CD4-positive, alpha-beta T cell (primary cell): ENCODE results near the gene AUNIP. TPM values are rescaled to one million over a fixed set of nuclear protein-coding genes. Genes with fewer than 3 reads are reported as not detected.

Source experiments
- ATAC-seq: fragments of 200-7000 bp; cut with Tn5 transposase; one replicate; pipeline ENCODE4 v1.10.0; 2022; ENCODE audit warnings: mild to moderate bottlenecking; ENCODE audit not compliant: poor library complexity
- CTCF ChIA-PET: fragments of 350-600 bp; sonication (Branson Sonifier 250); formaldehyde crosslinking; loops from one replicate; lab custom pipeline; 2021; ENCODE audit warnings: antibody characterized with exemption, inconsistent platforms; lab: Charles Lee
- POLR2A ChIA-PET: fragments of 350-600 bp; sonication (Branson Sonifier 250); formaldehyde crosslinking; loops from one replicate; lab custom pipeline; 2021; ENCODE audit warnings: antibody characterized with exemption, inconsistent platforms; lab: Charles Lee
- DNase-seq, 14 experiments: peaks; one replicate each; pipeline ENCODE4 v3.0.0-alpha.2; 2013 to 2020; ENCODE audit warnings: mixed read lengths in 2 of 14
- H3K27ac ChIP-seq, 2 donors: one replicate each; pipeline versions ENCODE4 v1.5.1 to v1.7.0; 2013; ENCODE audit warnings: low read length in 2 of 2, low read depth in 1 of 2, mild to moderate bottlenecking in 1 of 2
- H3K27me3 ChIP-seq, 2 experiments: 1 replicate in 1 of 2; 2 replicates in 1 of 2; pipeline versions ENCODE4 v1.6.1 to v1.7.0; 2013; ENCODE audit warnings: low read length in 2 of 2, control low read depth in 1 of 2, mild to moderate bottlenecking in 1 of 2, moderate library complexity in 1 of 2; ENCODE audit not compliant: insufficient read depth in 2 of 2, control insufficient read depth in 1 of 2
- H3K36me3 ChIP-seq: one replicate; pipeline ENCODE4 v1.6.1; 2013; ENCODE audit warnings: low read length, control low read depth; ENCODE audit not compliant: insufficient read depth
- H3K4me1 ChIP-seq: one replicate; pipeline ENCODE4 v1.6.1; 2013; ENCODE audit warnings: low read length, control low read depth; ENCODE audit not compliant: insufficient read depth
- H3K4me3 ChIP-seq: one replicate; pipeline ENCODE4 v1.5.1; 2013; ENCODE audit warnings: mild to moderate bottlenecking, low read length, moderate library complexity
- H3K9me3 ChIP-seq, 2 experiments: 1 replicate in 1 of 2; 2 replicates in 1 of 2; pipeline versions ENCODE4 v1.6.1 to v1.7.0; 2013; ENCODE audit warnings: low read length in 2 of 2, mild to moderate bottlenecking in 2 of 2, control low read depth in 1 of 2, moderate library complexity in 1 of 2; ENCODE audit not compliant: control insufficient read depth in 1 of 2, insufficient read depth in 1 of 2
- H3K27ac Mint-ChIP-seq: one replicate; pipeline ENCODE4 v1.8.0; 2020; ENCODE audit warnings: mixed read lengths
- H3K27me3 Mint-ChIP-seq: one replicate; pipeline ENCODE4 v1.8.0; 2021; ENCODE audit warnings: mixed read lengths
- H3K36me3 Mint-ChIP-seq: one replicate; pipeline ENCODE4 v1.8.0; 2021; ENCODE audit warnings: low read depth, mixed read lengths
- H3K4me1 Mint-ChIP-seq: one replicate; pipeline ENCODE4 v1.8.0; 2021; ENCODE audit warnings: low read depth, mixed read lengths
- H3K4me3 Mint-ChIP-seq: one replicate; pipeline ENCODE4 v1.8.0; 2020; ENCODE audit warnings: mild to moderate bottlenecking, mixed read lengths
- H3K9me3 Mint-ChIP-seq: one replicate; pipeline ENCODE4 v1.8.0; 2020; ENCODE audit warnings: mixed read lengths
- intact Hi-C, 2 experiments: fragments of 100-400 bp; cut with DNase I in 1 of 2; cut with micrococcal nuclease in 1 of 2; formaldehyde crosslinking; loops; one replicate each; pipeline versions ENCODE4 v1.15.1 to v1.9.0; 2023 to 2025; cut with DNase I, micrococcal nuclease
- total RNA-seq, 174 experiments: library from RNA in 2 of 174; stranded (reverse) in 2 of 174; gene quantifications; one replicate each; pipeline ENCODE4 v1.2.3 and lab custom pipeline; 2021 to 2026
- TF ChIP-seq, protein P1 (sequence below): fragments of 200-600 bp; IDR thresholded peaks from one replicate; pipeline ENCODE4 v1.8.0; 2022; ENCODE audit warnings: antibody characterized with exemption, mild to moderate bottlenecking

The AUNIP gene
- total RNA-seq, 2 experiments from 2014 or later: not detected

DNA sequence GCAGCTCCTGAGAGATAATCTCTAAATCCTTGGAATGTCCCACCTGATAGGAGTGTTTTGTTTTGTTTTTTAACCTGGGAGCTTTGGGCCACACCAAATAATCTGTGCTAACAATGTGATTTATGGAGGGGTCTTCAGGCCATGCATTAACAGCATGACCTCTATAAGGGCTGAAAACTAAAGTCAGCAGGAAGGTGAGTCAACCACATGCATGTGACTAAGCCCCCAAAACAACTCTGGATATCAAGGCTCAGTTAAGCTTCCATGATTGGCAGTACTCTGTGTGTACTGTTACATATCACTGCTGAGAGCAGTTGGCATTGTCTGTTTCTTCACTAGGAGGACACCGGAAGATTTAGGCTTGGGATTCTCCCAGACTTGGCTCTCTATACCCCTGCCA, 10.7 kb downstream of the AUNIP start:
- intact Hi-C loops: no loop called here
- no peaks in the 10 kb centered on the region for H3K4me1 Mint-ChIP-seq
- Histone ChIP-seq H3K27ac (no peak overlapping the region), H3K9me3 (no peaks in the 10 kb centered on the region), H3K27me3 (no peaks in the 10 kb centered on the region), H3K4me3 (no peak overlapping the region), H3K4me1 (no peaks in the 10 kb centered on the region), H3K36me3 (no peaks in the 10 kb centered on the region)
- ATAC-seq (no peak), DNase-seq (no peak)
- H3K27ac Mint-ChIP-seq: no peak overlapping the region
- no peak overlapping the region for H3K4me3 Mint-ChIP-seq
- H3K36me3 Mint-ChIP-seq: no peaks in the 10 kb centered on the region
- ChIA-PET POLR2A (interaction anchor here (1.0 kb wide), 1 partner anchor 27 kb away, joined by 3 read pairs; the partner anchor contains the start of gene PAQR7), CTCF (no interaction called here)
- TF ChIP-seq, protein P1, sequence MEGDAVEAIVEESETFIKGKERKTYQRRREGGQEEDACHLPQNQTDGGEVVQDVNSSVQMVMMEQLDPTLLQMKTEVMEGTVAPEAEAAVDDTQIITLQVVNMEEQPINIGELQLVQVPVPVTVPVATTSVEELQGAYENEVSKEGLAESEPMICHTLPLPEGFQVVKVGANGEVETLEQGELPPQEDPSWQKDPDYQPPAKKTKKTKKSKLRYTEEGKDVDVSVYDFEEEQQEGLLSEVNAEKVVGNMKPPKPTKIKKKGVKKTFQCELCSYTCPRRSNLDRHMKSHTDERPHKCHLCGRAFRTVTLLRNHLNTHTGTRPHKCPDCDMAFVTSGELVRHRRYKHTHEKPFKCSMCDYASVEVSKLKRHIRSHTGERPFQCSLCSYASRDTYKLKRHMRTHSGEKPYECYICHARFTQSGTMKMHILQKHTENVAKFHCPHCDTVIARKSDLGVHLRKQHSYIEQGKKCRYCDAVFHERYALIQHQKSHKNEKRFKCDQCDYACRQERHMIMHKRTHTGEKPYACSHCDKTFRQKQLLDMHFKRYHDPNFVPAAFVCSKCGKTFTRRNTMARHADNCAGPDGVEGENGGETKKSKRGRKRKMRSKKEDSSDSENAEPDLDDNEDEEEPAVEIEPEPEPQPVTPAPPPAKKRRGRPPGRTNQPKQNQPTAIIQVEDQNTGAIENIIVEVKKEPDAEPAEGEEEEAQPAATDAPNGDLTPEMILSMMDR: no peak
- H3K9me3 Mint-ChIP-seq: no peaks in the 10 kb centered on the region
- no peaks in the 10 kb centered on the region for H3K27me3 Mint-ChIP-seq

DNA sequence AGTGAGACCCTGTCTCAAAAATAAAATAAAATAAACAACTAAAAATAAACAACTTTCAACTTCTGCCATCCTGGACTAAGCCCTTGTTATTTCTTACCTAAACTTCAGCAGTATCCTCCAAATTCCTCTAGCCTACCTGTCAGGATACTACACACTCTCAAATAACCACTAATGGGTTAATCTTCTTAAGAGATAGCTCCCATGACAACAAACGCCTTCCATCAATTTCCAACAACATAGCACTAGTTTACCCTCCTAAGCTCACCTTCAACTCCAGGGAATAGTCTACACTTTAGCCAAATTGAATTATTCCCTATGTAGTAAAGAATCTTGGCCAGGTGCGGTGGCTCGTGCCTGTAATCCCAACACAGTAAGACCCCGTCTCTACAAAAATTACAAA, 11.3 kb downstream of the AUNIP start:
- ChIA-PET POLR2A (interaction anchor here (1.0 kb wide), 1 partner anchor 28 kb away, joined by 3 read pairs; the partner anchor contains the start of gene PAQR7), CTCF (no interaction called here)
- DNase-seq: no peak
- H3K36me3 Mint-ChIP-seq: no peaks in the 10 kb centered on the region
- Histone ChIP-seq H3K4me3 (no peak overlapping the region), H3K4me1 (no peaks in the 10 kb centered on the region), H3K27me3 (no peaks in the 10 kb centered on the region), H3K9me3 (no peaks in the 10 kb centered on the region), H3K27ac (no peak overlapping the region), H3K36me3 (no peaks in the 10 kb centered on the region)
- intact Hi-C loops: no loop called here
- no peak overlapping the region for H3K4me3 Mint-ChIP-seq
- TF ChIP-seq, protein P1: no peak
- ATAC-seq: no peak
- no peaks in the 10 kb centered on the region for H3K4me1 Mint-ChIP-seq
- no peak overlapping the region for H3K27ac Mint-ChIP-seq
- H3K9me3 Mint-ChIP-seq: no peaks in the 10 kb centered on the region
- no peaks in the 10 kb centered on the region for H3K27me3 Mint-ChIP-seq

- intact Hi-C loops: no loop called here
- no peaks in the 10 kb centered on the region for H3K36me3 ChIP-seq
- ATAC-seq: no peak
- no peaks in the 10 kb centered on the region for H3K4me1 ChIP-seq
- H3K27me3 ChIP-seq: no peaks in the 10 kb centered on the region
- H3K4me3 ChIP-seq: no peak overlapping the region
- DNase-seq: no peak
- H3K27ac ChIP-seq: no peak overlapping the region
- Mint-ChIP-seq H3K27ac (no peak overlapping the region), H3K4me1 (no peaks in the 10 kb centered on the region), H3K4me3 (no peak overlapping the region), H3K27me3 (no peaks in the 10 kb centered on the region), H3K9me3 (no peaks in the 10 kb centered on the region), H3K36me3 (no peaks in the 10 kb centered on the region)
- ChIA-PET POLR2A (interaction anchor here (0.7 to 1.2 kb wide), 2 partner anchors 14 to 354 kb away, joined by 3 to 4 read pairs; partner anchors contain the start of gene AUNIP), CTCF (no interaction called here)
- H3K9me3 ChIP-seq: no peaks in the 10 kb centered on the region
- TF ChIP-seq, protein P1: no peak
These were observed 13.6 kb downstream of the AUNIP start for GRCh38 chr1:25845664-25846063.
